Cardiac muscle cell (in vitro differentiated cells and primary cell): ENCODE data around the gene RBMS1. TPM values are rescaled to one million over a fixed set of nuclear protein-coding genes. Genes with fewer than 3 reads are reported as not detected.
A peak's percentile ranks its signal among the peaks of the same experiment; 100 is the strongest.

Source experiments
- DNase-seq, 2 donors: peaks; one replicate each; pipeline versions ENCODE4 v3.0.0 to v3.0.0-alpha.2; 2010 to 2017; ENCODE audit warnings: low read depth in 1 of 2, low spot score in 1 of 2
- H3K27ac ChIP-seq: fragments of 200-600 bp; sonication (generic); 2 replicates; pipeline ENCODE4 v1.5.1; 2016
- H3K27me3 ChIP-seq: fragments of 200-600 bp; sonication (generic); 2 replicates; pipeline ENCODE4 v1.6.0; 2016; ENCODE audit warnings: control low read depth
- H3K36me3 ChIP-seq: fragments of 200-600 bp; sonication (generic); 2 replicates; pipeline ENCODE4 v1.5.1; 2016; ENCODE audit warnings: control low read depth
- H3K4me1 ChIP-seq: fragments of 200-600 bp; sonication (generic); 2 replicates; pipeline ENCODE4 v1.8.1; 2017; ENCODE audit warnings: low read depth, mild to moderate bottlenecking, mixed run types
- H3K4me3 ChIP-seq: fragments of 200-600 bp; sonication (generic); 2 replicates; pipeline ENCODE4 v1.5.1; 2016; ENCODE audit warnings: mild to moderate bottlenecking
- H3K9me3 ChIP-seq: fragments of 200-600 bp; sonication (generic); 2 replicates; pipeline ENCODE4 v1.5.1; 2017; ENCODE audit warnings: low read depth, mild to moderate bottlenecking, control low read depth
- CTCF ChIP-seq: IDR thresholded peaks from 2 replicates; pipeline ENCODE4 v1.5.1; 2012; ENCODE audit warnings: low read depth, mild to moderate bottlenecking, low read length
- polyA plus RNA-seq: library from polyadenylated mRNA; unstranded; fragments of >200 nt; fragmentation: Nextera tagmentation; extraction: Ambion mirVana; gene quantifications from 2 replicates; pipeline ENCODE4 v1.2.1, GENCODE V29; 2016
- total RNA-seq: library from RNA; depleted of rRNA; stranded (reverse); fragments of >200 nt; gene quantifications from 2 replicates; pipeline ENCODE4 v1.2.3, GENCODE V29; 2016

Gene RBMS1
- total and polyA plus RNA-seq, 2 experiments from 2014 or later = 89.5 to 99.9 TPM

- no peak for TF ChIP-seq CTCF
- Histone ChIP-seq H3K36me3 (no peaks in the 10 kb centered on the region), H3K4me3 (no peak overlapping the region), H3K9me3 (no peaks in the 10 kb centered on the region), H3K4me1 (peaks cover 20% of the 10 kb centered on the region), H3K27me3 (no peaks in the 10 kb centered on the region), H3K27ac (no peak overlapping the region)
- no peak for DNase-seq
Observed at GRCh38 chr2:160308476-160308875, 185.1 kb downstream of the RBMS1 start.

GRCh38 chr2:160306985-160307384, 186.6 kb downstream of the RBMS1 start:
- peak in 1 of 2 donors; percentile 92 for DNase-seq
- Histone ChIP-seq H3K9me3 (no peaks in the 10 kb centered on the region), H3K27me3 (no peaks in the 10 kb centered on the region), H3K4me3 (no peak overlapping the region), H3K36me3 (peaks cover 8% of the 10 kb centered on the region), H3K27ac (no peak overlapping the region), H3K4me1 (peaks cover 22% of the 10 kb centered on the region)
- TF ChIP-seq CTCF = no peak

GRCh38 chr2:160305081-160305750, 188.4 kb downstream of the RBMS1 start:
- no peaks in the 10 kb centered on the region for H3K9me3 ChIP-seq
- no peak for TF ChIP-seq CTCF
- H3K27ac ChIP-seq = no peak overlapping the region
- no peak overlapping the region for H3K4me3 ChIP-seq
- H3K27me3 ChIP-seq = no peaks in the 10 kb centered on the region
- DNase-seq = peak in 1 of 2 donors; percentile 61
- peaks cover 11% of the 10 kb centered on the region for H3K36me3 ChIP-seq
- peaks cover 17% of the 10 kb centered on the region for H3K4me1 ChIP-seq

GRCh38 chr2:160303527-160303926, 190.1 kb downstream of the RBMS1 start:
- no peak for DNase-seq
- no peak for TF ChIP-seq CTCF

GRCh38 chr2:160303076-160303475, 190.5 kb downstream of the RBMS1 start:
- no peak overlapping the region for H3K4me3 ChIP-seq
- H3K36me3 ChIP-seq = peaks cover 18% of the 10 kb centered on the region
- no peak for TF ChIP-seq CTCF
- peak overlapping the region; percentile 27 for H3K27ac ChIP-seq
- H3K4me1 ChIP-seq = peaks cover 12% of the 10 kb centered on the region
- no peaks in the 10 kb centered on the region for H3K9me3 ChIP-seq
- DNase-seq = no peak
- H3K27me3 ChIP-seq = no peaks in the 10 kb centered on the region

More at GRCh38 chr2:160303527-160303926, 190.1 kb downstream of the RBMS1 start:
- no peaks in the 10 kb centered on the region for H3K27me3 ChIP-seq
- H3K4me3 ChIP-seq = no peak overlapping the region
- peak overlapping the region; percentile 27 for H3K27ac ChIP-seq
- H3K9me3 ChIP-seq = no peaks in the 10 kb centered on the region
- H3K36me3 ChIP-seq = peaks cover 18% of the 10 kb centered on the region
- H3K4me1 ChIP-seq = peaks cover 12% of the 10 kb centered on the region
